Astrocyte (in vitro differentiated cells and primary cell): Measurements from ENCODE around the gene ACACA.

Experiments used
- CTCF ChIP-seq: IDR thresholded peaks from 2 replicates; pipeline ENCODE4 v1.5.1; 2011; ENCODE audit warnings: low read depth, mild to moderate bottlenecking, inconsistent platforms, low read length, moderate library complexity; ENCODE audit not compliant: insufficient read depth
- EZH2 ChIP-seq: IDR thresholded peaks from 2 replicates; pipeline ENCODE4 v1.6.1; 2012; ENCODE audit warnings: mild to moderate bottlenecking, low read length, inconsistent platforms; ENCODE audit not compliant: insufficient read depth

DNA sequence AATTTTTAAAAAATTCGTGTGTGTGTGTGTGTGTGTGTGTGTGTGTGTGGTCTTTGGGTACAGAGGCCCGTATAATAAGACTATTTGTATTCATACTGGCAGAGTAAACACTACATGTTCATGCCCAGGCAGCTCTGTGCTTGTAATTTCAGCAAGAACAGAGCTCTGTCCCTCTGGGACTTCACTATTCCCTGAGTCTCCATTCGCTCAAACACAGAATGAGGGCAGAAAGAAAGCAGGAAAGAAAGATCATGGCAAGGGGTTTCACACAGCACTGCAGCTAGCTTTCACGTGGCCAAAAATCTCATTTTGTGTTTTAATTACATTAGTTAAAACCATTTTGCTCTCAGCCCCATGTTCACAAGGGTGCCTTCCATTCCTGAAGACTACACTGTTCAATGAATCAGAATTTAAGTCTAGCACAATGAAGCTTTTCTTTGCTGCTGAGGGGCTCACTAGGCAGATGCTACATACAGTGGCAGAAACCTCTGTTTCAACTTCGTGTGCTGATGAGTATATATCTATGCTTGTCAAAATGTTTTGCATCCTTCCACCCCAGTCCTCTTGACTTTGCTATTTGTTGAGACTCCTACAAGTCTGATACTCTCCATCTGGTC, 229.3 kb downstream of the ACACA start:
- TF ChIP-seq EZH2 (no peak), CTCF (no peak)
